CD4-positive, alpha-beta T cell treated with Interleukin-15 for 1 hour (primary cell): ENCODE measurements around the gene RHBG.
"Not testable (repeated sequence)": the region's sequence is repeated elsewhere in the genome, so short reads cannot be mapped to it uniquely, and the experiment has no call there.

Experiments
- DNase-seq: peaks from one replicate; pipeline ENCODE4 v3.0.0-alpha.2; 2020

The RHBG gene

DNA sequence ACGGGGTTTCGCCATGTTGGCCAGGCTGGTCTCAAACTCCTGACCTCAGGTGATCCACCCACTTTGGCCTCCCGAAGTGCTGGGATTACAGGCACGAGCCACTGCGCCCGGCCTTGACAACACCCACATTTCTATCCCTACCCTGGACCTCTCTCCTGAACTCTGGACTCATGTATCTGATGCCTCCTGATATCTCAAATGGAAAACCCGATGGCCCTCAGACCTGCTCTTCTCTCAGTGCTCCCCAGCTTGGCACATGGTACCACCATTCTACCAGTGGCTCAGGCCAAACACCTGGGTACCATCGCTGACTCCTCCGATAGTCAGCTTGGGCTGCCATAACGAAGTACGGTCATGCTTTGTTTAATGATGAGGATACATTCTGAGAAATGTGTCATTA, 8.5 kb upstream of the RHBG start:
- no peak for DNase-seq

DNA sequence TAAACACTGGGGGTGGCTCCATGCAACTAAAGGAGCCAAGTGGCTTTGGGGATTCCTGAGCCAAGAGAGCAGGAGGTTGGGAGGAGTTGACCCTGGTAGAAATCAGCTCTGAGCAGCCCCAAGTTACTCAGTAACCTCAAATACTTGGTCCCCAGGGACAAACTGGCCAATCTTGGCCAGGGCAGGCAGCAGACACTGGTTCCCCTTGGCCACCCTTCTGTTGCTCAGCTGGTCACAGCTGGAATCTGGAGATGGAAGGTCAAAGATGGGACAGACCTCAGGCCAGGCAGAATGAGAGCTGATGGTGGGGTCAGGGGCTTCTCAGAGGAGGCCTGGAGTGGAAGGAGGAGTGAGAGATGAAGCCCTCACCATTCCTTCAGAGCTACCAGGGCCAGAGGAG, 3.3 kb upstream of the RHBG start:
- DNase-seq = no peak

DNA sequence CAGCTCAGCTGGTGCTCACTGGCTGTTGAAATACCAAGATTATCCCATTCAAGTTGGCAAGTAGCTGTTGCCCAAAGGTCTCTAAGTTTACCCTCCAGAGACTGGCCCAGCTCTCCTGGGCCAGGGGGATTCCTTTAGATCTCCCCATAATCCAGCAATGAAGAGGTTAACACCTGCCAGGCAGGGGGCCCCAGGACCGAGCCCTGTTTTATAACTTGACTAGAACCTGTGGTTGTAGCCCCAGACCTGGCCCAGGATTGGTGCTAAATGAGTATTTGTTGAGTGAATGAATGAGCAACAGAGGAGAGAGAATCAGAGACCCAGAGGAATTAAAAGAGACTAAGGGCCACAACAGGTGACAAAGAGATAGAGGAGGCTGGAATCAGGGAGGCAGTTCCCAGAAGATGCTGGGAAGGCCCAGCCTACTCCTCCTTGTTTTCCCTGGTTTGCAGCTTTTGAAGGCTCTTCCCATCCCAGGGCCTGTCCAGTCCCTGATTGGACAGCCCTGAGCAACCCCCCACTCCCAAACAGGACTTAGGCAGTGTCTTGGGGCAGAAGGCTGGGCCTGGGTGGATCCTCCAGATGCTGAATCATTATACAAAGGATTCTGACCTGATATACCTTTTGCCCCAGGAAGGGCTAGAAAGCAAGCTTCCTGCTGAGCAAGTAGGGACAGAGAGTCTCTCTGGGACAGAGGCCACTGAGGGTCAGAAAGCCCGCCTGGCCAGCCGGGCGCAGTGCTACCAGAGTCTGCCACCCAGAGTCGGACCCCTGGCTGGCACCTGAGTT, 2.4 kb upstream of the RHBG start:
- no peak for DNase-seq

DNA sequence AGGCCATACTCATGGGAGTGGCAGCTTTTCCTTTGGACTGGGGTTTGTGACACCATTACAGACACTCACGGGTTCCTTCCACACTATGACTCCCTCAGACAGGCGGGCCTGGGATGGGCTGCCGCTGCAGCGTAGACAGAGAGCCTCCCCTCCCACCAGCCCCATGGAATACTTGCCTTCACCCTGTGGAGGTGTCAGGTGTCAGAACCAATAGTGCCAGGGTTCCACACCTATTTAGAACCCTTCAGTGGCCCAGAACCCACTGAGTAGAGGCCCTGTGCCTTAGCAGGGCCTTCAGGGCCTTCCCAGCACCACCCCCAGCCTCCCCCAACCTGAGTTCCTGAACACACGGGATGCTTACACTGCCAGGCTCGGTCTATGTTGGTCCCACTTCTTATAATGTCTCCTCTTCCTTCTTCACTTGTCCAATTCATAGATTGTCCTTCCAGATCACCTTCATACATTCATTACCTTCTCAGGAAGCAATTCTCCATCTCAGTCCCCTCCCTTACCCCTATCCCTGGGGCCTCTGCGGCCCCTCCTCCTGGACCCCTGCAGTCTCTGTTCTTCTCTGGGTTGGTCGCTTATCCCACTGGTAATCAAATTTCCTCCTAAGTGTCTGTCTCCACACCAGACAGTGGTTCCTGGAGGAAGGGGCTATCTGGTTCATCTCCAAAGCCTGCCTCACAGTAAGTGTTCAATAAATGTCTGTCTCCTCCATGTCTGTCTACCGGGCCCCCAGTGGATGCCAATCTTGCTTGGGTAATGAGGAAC, 1.4 kb upstream of the RHBG start:
- no peak for DNase-seq

DNA sequence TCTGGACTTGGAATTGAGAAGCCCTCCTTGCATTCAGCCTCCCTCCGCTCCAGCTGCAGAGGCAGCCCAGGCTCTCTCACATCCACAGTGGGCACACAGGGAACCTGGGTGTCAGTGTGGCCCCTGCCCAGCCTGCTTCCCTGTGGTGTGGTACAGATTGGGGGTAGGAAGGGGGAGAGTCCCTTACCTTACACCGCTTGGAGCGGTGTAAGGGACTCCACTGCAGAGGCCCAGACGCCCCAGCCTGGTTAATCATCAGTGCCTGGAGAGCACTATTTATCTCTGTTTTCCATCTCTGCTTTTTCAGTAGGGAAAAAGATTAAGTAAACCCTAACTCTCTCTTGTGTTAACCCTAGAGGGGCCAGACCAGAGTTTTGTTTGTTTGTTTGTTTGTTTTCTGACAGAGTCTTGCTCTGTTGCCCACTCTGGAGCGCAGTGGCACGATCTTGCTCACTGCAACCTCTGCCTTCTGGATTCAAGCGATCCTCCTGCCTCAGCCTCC, 803 bp upstream of the RHBG start:
- DNase-seq = no peak

DNA sequence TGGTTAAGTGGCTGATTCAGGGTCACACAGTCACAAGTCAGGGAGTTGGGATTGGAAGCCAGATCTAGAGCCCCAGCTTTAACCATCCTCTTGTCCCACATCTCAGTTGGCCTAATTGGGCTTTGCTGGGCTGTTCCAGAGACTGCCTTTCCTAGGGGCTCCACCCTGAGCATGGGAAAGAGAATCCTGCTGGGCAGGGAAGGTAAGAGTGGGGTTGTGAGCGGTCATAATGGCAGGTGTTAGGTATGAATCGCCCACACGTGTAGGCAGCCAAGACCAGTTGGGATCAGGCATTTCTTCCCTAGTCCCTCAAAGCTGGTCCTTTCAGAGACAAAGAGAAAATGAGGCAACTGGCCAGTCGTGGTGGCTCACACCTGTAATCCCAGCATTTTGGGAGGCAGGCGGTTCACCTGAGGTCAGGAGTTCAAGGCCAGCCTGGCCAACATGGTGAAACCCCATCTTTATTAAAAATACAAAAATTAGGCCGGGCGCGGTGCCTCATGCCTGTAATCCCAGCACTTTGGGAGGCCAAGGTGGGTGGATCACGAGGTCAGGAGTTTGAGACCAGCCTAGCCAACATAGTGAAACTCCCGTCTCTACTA, 775 bp downstream of the RHBG start:
- not testable (repeated sequence) for DNase-seq

DNA sequence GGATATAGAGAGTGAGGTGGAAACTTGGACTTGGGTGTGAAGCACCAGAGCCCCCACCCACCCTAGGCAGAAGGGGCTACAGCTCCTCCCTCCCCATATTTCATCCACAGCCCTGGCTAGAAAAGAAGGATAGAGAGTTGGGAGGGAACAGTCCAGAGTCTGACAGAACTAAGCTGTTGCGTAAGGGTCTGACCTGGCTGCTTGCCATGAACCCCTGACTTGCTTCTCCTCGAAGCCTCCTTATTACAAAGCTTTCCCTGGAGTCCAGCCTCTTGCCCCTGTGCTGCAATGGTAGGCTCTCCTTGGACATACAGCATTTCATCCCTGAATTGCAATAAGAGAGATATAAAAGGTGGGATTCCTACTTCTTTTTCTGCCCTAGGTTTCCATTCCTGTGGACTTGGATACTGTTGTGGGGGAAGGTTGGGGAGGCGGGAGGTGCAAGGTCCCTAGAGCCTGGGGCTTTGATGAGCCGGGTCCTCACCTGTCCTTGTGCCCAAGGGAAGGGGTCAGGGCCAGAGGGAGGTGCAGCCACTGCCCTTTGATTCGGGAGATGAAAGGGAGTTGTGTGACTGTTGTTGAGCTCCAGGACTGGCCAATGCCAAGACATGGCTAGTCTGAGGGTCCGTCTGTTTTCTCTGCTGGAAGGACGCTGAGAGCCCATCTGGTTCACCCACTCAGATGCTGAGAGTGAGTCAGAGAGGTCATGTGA, 2.7 kb downstream of the RHBG start:
- DNase-seq = peak; percentile 38

DNA sequence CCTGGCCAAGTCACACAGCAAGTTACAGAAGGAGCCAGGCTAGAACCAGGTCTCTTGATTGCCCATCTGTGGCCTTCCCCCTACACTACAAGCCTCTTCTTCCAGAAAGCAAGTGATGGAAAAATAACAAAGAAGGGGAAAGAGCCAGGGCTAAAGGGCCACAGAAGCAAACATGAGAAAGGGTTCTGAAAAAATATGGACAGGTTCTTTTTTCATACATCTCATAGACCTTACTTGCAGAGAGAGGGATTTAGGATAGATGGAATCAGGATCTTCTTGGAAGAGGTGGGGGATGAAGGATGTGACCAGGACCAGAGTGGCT, 3.2 kb downstream of the RHBG start:
- DNase-seq = no peak

DNA sequence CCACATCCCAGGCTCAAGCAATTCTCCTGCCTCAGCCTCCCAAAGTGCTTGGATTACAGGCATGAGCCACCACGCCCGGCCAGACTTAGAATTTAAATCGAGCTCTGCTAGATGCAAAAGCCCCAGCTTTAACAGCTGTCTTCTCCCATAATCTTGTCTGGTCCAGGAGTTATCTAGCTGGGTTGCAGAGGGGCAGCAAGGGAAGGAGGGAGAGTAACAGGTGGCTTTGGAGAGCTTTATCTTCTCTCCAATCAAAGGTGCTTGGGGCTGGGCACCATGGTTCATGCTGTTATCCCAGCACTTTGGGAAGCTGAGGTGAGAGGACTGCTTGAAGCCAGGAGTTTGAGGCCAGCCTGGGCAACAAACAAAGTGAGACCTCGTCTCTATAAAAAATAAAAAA, 3.9 kb downstream of the RHBG start:
- no peak for DNase-seq

DNA sequence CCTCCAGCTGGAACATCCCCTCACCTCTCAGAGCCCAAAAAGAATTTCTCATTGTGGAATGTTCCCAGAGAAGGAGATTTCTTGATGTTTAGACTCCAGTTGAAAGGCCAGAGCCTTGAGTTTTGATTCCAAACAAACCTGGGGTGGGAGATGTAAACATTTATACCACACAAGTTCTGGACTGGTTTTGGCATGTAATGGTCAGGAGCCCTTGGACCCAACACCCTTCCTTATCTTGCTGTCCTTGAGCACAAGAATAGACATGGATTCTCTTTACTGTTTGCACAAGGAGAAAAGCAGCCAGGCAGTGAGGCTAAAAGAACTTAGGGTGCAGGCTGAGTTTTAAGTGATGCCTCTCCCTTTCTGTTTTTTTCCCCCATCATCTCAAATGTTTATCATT, 4.5 kb downstream of the RHBG start:
- no peak for DNase-seq

DNA sequence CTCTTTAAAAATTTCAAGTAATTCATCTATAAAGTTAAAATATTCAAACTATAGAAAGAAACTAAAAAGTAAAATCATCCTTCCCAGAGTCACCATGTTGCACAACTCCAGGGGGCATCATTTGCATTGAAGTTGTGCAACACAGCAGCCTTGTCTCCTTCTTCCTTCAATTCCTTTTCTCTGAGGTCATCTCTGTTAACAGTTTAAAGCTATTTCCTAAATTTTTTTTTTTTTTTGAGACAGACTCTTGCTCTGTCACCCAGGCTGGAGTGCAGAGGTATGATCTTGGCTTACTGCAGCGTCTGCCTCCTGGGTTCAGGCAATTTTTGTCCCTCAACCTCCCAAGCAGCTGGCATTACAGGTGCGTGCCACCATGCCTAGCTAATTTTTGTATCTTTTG, 7.1 kb downstream of the RHBG start:
- DNase-seq = peak; percentile 30

DNA sequence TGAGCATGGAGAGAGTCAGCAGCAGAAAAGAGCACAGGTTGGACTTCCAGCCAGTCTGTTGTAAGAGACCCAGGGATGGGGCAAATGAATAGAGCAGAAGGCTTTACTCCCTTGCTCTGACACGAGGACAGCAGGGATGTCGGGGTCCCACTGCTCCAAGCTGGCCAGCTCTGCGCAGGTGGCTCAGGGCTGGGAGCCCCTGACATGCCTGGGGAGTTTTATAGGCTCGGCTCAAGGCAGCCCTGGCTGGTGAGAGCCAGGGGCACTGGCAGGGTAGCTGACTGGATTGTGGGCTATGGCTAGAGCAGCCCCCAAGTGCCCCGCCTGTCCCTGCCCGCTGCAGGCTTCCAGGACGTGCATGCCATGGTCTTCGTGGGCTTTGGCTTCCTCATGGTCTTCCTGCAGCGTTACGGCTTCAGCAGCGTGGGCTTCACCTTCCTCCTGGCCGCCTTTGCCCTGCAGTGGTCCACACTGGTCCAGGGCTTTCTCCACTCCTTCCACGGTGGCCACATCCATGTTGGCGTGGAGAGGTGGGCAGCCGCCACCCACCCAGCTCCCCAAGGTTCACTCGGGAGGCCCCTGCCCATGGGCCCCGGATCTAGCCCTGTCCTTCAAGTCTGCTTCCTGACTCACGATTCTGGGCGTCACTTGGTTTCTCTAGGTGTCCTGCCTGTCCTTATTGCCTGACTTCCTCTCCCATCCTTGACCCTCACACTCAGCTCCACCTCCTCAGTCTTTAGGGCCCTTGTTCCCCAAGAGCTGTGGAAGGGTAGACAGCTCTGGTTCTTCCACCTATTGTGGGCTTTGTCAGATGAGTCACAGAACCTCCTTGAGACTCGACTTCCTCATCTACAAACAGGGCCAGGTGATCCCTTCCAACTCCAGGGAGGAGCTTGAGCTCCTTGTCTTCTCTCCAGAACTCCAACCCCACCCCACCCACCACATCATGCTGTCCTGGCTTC, 8.2 kb downstream of the RHBG start:
- no peak for DNase-seq

DNA sequence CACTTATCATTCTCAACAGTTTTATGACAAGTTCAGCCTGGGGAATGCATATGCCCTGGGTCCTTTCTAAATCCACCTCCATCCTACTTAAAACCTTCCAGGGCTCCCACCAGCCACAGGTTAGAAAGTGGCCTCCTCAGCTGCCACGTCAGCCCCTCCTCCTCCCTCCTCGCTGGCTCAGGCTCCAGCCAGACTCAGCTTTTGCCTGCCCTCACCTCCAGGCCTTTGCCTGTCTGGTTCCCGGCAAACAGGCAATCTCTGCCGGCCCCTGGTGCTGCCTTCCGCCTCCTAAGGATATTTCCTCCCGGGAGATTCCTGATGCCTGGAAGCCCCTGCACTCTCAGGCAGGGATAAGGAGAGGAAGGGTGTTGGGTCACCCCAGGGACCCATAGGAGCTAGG, 9.5 kb downstream of the RHBG start:
- DNase-seq = no peak

DNA sequence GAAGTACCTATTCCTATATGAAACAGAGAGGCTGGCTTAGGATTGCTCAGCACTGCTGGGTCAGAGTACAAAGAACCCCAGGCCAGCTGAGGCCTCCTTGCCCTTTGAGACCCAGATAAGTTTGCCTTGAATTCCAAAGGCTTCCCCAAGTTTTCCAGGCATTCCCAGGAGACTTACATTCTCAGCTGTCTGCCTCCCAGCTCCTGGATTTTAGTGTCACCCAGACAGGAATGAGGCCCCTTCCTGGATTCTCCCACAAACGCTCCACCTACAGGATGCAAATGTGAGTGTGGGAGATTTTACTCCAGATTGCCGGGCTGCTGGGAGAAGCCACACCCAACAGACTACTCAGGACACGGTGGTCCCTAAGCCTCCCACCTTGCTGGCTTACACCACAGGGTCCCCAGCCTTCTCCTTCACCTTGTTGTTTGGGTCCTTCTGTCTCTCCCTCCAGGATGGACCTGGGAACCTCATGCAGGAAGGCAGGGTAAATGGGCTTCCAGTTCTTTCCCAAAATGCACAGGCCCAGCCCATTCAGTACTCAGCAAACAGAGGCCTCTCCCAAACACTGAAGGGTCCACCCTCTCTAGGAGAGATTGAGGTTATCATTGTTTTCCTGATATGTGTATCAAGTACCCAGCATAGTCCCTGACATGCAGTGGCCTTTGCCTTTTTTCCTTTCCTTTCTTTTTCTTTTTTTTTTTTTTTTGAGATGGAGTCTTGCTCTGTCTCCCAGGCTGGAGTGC, 10.6 kb downstream of the RHBG start:
- DNase-seq = no peak

DNA sequence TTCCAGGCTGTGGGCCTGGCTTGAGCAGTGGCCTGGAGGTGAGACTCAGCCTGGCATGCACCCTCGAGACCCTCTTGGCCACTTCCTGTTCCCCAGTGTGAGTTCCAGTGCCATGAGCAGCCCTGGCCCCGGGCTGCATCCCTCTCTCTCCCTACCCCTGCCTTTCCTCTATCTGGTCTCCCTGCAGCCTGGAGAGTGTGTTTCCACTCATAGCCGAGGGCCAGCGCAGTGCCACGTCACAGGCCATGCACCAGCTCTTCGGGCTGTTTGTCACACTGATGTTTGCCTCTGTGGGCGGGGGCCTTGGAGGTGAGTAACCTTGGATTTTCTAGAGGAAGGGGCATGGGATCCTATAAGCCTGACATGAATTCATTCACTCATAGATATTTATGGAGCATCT, 13.6 kb downstream of the RHBG start:
- DNase-seq = no peak

DNA sequence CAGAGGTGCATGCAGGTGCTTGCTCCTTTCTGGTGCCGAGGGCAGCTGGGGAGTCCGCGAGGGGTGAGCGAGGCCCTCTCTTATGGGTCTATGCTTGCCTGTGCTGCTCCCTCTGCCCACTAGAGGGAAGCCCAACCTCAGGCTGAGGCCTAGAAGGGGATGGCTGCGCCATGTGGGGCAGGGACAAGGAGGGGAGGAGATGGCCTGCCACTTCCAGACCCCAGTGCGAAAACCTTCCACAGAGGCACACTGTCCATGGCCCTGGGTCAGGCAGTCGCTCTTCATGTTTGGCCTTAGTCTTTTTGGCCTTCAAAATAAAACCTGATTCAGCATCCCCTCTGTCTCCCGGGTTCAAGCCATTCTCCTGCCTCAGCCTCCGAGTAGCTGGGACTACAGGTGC, 14.0 kb downstream of the RHBG start:
- peak; percentile 65 for DNase-seq

DNA sequence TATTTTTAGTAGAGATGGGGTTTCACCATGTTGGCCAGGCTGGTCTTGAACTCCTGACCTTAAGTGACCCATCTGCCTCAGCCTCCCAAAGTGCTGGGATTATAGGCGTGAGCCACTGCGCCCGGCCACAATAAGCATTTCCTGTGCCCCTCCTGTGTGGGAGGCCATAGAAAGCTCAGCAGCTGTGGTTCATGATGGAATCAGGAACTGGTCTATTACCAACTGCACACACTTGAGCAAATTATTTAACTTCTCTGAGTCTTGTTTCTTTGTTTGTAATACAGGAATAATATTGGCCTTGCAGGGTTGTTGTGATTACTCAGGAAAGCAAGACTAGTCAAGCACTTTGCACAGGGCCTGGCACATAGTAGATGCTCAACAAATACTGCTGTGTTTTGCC, 15.0 kb downstream of the RHBG start:
- no peak for DNase-seq

DNA sequence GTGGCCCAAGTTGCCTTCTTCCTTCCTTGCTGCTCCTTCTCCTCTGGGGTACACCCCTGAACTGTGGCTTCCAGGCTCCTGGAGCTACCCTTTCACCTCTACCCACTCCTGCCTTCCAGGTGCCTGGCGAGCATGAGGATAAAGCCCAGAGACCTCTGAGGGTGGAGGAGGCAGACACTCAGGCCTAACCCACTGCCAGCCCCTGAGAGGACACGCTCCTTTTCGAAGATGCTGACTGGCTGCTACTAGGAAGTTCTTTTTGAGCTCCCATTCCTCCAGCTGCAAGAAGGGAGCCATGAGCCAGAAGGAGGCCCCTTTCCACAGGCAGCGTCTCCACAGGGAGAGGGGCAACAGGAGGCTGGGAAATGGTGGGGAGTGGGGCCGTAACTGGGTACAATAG, 15.6 kb downstream of the RHBG start:
- DNase-seq = no peak

DNA sequence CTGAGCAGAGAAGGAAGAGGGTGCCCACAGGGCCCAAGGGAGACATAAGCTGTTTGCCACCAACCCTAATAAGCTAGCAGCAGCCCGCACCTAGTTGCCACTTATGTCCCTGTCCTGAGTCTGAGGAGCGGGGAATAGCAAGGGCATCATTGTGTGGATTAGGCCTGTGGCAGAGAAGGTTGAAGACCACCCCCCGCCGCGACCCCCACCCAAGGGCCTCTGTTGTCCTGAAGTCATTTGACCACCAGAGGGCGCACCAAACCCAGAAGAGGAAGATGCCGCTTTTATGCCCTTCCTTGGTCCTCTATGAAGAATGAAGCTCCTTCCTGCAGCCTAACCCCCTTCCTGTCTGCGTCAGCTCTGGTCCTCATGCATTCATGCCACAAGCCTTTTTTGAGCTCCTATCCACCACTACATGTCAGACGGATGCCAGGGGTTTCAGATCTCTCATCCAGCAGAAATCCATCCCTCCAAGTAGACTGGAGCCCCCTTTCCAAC, 16.6 kb downstream of the RHBG start:
- peak; percentile 63 for DNase-seq

DNA sequence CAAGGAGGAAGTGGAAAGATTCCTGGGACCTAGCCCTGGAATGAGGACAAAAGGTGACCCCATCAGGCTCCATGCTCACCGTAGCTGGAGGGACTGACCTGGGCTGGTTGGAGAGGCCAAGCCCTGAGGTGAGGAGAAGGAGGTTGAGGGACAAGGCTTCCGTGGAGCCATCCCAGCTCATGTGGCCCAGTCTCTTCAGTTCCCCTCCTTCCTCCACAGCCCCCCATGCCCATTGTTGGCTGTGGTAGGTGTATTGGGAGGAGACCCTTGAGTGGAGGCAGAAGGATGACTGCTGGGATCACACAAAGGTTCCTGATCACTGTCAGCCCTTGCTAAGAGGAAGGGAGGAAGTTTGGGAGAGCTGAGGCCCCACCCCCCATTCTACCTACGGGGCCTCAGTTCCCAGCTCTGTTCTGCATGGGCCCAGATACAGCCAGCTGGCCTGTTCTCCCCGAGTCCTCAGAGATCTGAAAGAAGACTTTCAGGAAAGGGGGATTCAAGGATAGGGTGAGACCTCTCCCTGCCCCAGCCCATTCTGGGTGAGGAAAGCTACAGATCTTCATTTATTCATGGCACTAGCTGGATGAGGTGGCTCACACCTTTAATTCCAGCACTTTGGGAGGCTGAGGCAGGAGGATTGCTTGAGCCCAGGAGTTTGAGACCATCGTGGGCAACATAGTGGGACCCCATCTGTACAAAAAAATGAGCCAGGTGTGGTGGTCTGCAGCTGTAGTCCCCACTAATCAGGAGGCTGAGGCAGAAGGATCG, 17.3 kb downstream of the RHBG start:
- no peak for DNase-seq
